HG02763 (cell line): Measurements from ENCODE around the gene SRGAP1.

ENCODE experiments used
- ATAC-seq: cut with Tn5 transposase; IDR thresholded peaks from one replicate; pipeline ENCODE4 v1.9.1; 2021; ENCODE audit warnings: mild to moderate bottlenecking, moderate library complexity; ENCODE audit not compliant: unreplicated experiment

The SRGAP1 gene

DNA sequence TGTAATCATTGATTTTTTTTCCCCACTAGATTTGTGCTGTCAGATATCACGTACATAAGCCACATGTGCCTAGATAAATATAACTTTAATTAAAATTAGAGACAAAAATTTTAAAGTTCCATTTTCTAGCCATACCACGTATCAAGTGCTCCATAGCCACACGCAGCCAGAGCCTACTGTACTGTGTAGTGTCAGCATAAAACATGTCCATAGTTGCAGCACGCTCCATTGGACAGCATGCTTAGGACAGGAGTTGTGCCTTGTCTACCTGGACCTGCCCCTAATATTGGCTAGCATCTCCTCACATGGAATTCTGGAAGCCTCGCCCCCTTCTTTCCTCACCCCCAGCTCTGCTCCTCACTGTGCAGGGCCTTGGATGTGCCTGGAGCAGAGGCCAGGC, 116.5 kb downstream of the SRGAP1 start:
- no peak for ATAC-seq

DNA sequence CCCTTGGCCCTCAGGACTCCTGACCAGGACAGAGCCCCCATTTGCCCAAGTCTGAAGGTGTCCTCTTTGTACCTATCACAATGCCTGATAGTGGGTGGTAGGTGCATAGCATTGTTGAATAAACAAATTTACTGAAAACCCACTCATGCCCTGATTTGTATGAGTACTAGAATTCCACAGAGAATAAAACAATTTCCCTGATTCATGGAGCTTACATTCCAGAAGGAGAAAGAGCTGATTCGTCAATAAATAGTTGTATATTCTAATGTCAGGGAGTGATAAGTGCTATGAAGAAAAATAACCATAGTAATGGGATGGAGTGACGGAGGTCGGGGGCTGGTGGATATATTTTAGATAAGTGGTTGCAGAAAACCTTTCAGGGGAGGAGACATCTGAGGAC, 117.0 kb downstream of the SRGAP1 start:
- no peak for ATAC-seq

DNA sequence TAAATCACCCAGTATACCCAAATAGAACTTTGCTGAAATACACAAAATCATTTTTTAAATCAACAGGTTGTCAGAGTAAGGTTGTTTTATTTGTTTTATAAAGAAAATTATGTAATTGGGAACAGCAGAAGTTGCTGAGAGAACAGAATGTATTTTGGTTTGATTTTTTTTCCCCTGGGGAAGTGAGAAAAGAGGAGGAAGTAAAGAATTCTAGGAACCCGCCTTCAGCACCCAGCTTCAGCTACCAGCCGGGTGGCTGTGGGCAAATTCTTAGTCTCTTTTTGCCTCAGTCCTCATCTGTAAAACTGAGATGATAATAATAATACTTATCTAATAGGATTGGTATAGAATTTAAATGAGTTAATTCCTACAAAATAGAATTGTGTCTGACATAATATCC, 119.4 kb downstream of the SRGAP1 start:
- no peak for ATAC-seq

DNA sequence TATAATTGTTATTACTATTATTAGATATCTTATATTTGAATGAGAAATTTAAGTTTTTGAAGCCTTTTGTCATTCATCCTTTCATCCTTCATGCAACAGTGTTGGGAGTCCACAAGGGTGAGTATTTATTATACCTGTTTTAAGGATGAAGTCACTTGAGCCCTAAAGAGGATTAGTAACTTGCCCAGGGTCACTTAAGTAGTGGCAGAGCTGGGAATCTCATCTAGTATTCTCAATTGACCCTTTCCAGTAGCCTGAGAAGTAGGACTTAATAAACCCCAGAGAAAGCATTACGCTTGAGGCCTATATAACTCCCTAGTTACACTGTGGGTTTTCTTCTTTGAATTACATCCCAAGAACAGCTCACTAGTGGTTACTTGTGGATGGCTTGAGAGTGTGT, 119.8 kb downstream of the SRGAP1 start:
- ATAC-seq, result no peak

DNA sequence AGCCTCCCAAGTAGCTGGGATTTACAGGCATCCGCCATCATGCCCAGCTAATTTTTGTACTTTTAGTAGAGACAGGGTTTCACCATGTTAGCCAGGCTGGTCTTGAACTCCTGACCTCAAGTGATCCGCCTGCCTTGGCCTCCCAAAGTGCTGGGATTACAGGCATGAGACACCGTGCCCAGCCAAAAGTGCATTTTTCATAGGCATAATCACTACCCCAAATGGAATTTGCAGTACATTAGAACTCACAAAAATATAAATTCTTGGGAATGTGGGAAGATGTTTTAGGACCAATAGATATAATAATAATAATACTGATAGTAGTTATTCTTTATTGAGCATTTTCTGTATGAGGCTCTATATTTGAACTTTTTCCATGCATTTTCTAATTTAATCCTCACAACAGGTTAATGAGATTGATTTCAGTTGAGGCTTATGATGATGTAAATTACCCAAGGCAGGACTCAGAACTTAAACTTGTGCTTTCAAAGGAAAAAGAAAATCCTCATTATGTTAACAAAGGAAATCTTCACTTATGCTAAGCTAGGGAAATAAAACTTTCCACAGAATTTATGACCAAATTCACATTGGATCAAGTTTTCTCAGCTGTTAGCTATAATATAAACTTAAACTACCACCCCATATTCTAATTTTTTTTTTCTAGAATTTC, 121.6 kb downstream of the SRGAP1 start:
- no peak for ATAC-seq

DNA sequence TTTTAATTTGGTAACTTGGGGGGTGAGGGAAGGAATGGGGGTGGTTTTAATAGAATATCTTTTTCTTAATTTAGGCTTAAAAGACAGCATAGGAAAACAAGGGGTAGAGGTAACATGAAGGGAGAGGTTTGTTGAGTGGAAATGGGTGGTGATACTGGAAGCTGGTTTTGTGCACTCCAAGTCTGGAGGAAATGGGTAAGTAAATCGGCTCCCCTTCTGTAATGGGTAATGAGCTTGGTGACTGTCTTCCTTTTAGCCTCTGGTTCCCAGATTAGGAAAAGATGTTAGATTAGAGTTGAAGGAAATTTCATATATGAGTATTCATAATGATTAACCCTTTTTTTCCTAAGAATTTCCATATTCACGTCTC, 122.1 kb downstream of the SRGAP1 start:
- ATAC-seq, result no peak

DNA sequence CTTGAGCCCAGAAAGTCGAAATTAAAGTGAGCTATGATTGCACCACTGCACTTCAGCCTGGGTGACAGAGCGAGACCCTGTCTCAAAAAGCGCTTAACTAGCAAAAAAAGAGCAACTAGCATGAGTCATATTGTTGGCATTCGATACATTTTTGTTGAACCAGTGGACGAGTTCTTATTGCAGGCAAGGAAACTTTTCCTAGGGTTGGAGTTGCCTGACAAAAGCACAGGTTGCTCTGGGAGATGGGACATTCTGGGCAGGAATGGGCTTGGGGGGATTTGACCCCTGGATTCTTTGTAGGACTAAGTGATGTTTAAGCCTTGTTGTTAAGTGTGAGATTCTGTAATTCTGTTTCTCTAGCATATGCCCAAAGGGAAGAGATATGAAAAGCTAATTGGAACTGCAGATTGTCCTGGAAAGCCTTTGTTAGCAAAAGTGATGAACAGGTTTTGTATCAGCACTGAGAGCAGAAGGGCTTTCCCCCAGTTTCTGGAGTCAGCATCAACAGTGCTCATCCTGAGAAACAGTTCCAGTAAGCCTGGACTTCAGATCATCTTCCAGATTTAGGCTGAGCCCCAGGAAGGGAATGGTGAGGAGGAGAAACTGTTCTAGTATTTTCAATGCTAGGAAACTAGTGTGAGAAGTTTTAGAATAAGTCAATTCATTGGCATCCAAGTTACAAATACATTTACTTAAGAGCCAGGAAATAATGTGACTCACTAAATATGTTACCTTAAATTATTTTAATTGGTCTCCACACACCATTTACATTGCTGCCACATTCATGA, 123.1 kb downstream of the SRGAP1 start:
- no peak for ATAC-seq

DNA sequence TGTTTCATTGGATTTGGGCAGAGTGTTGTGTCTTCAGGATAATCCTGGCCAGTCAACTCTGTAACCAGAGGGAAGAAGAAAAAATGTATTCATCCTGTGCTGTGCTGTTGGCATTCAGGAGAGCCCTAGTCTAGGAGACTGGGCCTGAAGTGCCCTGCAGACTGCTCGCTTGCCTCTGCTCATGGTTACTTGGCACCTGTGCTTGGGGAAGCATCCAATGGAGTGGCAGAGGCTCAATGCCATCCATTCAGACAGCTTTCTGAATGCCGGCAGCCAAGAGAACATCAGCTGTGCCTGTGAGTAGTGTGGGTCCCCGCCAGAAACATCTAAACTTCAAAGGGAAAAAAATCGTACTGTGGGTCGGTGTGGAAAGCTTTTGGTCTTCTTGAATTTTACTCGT, 124.2 kb downstream of the SRGAP1 start:
- no peak for ATAC-seq

DNA sequence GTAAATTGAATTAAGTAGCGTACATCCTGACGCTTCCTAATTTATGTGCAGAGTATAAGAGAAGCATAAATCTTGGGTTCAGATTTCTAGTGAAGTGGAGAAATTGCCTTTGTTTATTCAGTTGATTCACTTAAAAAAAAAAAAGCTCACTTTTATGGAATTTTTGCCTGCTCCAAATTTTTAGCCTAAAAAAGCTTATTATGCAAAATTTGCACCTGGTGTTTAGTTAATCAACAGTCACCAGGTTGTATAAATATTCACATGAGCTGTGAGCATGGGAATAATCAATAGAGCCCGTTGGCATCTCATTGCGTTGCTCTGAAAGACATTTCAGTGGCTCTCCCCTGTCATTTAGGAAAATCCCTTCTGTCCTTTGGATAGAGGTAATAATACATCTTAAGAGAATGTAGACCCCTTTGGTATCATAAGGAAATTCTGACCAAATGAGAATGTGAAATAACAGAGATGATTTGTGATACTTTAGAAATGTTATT, 132.4 kb downstream of the SRGAP1 start:
- no peak for ATAC-seq

DNA sequence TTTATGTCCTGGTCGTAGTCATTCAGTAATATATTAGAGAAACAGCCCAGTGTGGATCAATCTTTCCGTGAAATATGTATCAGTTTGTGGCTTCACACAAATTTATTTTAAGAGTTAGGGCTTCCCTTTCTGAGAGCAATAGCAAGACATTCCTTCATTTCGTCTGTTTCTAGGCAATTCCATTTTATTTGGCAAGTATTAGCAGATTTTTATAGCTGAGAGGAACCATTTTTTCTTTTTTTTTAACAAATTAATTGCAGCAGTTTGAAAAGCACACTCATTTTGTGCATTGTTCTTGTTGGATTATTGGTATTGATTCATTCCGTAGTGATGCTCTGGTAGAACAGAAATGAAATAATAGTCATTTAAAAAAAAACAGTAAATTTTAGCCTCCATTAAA, 132.9 kb downstream of the SRGAP1 start:
- ATAC-seq, result no peak

DNA sequence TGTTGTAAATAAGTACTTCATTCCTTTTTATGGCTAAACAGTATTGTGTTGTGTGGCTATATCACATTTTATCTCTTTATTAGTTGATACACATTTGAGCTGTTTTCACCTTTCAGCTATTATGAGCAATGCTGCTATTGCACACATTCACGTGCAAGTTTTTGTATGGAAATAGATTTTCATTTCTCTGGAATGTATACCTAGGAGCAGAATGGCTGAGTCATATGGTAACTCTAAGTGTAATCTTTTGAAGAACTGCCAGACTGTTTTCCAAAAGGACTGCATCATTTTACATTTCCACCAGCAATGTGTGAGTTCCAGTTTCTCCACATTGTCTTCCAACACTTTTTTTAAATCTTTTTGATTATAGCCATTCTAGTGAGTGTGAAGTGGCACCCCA, 134.0 kb downstream of the SRGAP1 start:
- no peak for ATAC-seq

DNA sequence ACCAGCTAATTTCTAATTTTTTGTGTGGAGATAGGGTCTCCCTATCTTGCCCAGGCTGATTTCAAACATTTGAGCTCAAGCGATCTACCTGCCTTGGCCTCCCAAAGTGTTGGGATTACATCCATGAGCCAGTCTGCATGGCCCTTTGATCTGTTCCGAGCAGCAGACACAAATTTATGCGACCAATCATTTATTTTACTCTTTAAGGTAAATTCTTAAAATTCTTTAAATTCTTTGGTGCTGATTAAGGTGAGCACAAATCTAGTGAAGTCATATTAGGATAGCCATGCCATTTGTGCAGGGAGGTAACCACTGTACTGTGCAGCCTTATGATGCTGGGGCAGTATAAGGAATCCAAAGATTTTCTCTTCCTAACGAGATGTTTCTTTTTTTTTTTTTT, 135.7 kb downstream of the SRGAP1 start:
- ATAC-seq, result no peak

DNA sequence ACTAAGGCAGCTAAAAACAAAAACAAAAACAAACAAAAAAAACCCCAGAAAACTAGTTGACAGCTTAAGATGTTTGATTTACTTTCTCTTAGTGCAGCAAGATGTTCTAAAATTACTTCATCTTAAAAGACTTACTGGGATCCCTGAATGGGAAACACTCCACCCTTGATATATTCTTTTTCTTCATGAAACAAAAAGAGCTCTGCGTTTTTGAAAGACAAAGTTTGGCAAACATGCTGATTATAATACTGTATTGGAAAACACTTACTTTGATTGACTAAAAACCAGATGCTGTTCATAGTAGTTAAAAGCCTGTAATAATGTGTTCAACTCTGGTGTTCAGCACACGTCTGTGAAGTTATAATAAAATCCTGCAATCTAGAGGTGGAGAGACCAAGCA, 136.8 kb downstream of the SRGAP1 start:
- ATAC-seq, result no peak

DNA sequence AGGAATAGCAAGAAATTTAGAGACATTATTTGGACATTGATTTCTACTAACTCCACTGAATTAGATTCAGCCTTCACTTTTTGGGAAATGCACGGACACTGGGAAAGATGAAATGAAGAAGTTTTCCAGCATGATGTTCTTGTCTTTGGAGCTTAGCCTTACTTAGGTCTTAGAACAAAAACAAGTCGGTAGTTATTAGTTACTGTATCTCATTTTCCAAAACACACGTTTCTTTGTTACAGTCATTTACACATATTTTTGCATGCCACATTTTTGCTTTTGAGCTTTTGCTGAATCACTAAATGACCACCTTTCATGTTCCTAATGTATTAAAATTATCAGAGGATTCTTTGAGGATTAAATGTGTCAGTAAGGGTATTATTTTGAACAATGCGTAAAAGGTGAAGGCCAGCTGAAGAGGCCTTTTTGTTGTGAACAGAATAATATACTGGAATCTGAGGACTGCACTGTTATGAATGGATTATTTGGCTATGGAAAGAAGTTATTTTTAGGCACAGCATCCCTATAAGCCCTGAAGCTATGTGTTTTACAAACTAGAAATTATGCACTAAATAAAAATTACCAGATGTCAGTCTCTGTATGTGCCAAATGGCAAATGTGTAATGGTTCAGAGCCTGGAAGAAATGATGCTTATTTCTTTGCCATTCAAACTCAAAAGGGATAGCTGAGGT, 138.2 kb downstream of the SRGAP1 start:
- no peak for ATAC-seq

DNA sequence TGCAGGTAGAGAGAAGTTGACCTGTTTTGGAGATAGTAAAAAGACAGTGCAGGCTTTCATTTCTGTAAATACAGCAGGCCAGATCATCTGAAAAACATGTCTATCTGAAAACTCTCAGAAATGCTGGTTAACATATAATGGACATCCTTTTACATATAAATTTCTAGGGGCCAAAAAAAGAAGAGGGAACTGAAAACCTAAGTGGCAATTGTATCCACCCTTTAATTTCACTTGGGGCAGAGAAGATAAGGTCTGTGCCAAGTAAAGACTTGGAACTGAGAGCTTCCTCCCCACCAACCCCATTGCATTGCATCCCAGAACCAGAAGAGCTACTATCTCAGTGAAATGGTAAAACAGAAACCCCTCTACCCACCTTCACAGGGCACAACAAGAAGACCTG, 141.0 kb downstream of the SRGAP1 start:
- no peak for ATAC-seq

DNA sequence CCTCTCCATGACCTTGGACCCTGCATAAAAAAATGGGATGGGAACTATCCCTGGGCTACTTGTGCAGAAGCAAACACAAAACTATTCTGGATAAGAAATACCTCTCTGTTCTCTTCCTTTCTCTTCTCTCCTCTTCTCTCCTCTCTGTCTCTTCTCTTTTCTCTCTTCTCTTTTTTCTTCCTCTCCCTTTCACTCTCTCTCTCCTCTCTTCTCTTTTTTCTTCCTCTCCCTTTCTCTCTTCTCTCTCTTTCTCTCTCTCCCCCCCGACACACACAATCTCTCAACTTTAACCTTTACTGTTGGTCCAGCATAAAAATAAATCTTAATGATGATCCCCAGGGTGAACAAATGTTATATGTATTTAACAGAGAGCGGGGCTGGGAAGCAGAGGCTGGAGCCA, 141.4 kb downstream of the SRGAP1 start:
- no peak for ATAC-seq

DNA sequence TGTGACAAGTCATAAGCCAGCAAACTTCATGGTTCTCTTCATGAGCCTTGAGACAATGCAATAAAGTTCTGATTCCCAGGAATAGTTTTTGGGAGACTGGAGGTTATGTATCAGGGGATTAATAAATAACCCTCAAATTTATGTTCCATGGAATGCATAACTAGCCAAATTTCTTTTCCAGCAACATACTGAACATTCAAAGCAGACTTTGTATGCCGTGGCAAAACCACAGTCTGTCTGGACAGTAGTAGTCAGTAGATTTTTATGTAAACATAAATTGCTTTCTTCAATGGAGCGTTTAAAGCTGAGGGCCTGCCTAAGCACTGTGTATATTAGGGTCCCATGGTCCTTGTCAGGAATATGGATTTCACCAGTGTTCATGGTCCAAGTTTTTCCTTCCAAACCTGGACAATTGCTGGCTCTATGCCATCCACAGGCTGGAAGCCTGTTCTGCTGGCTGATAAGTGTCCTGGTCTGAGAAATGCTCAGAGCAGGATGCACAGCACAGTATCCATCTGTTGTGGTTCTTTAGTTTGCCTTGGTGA, 144.9 kb downstream of the SRGAP1 start:
- ATAC-seq, result no peak

DNA sequence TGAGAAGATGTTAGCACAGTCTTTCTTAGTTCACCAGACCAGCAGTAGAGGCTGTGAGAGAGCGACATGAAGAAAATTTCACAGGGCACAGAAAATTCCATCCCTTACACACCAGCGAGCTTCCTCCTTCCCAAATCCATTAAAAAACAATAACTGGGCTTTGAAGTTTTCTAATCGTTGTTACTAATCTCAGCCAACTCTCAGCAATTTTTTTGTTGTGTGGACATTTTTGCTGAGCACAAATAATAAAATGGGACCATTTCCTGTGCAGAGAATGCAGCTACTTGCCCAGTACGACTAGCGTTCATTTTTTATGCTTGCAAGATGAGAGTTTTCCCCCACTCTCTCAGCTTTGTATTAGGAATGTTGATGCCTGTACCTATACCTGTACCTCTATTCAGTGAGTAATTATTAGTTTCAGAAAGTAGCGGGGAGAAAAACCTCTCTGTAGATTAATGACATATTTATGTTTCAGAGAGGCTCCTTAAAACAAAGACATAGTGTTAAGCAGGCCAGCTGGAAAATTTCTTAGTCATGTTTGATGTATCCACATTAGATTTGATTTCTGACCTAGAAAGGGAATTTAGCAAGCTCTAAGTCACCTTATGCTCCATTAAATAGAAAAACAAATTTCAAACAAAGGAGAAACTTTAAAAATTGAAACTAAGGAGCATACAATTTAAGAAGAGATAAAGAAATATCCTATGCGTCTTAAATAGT, 146.5 kb downstream of the SRGAP1 start:
- ATAC-seq, result no peak

DNA sequence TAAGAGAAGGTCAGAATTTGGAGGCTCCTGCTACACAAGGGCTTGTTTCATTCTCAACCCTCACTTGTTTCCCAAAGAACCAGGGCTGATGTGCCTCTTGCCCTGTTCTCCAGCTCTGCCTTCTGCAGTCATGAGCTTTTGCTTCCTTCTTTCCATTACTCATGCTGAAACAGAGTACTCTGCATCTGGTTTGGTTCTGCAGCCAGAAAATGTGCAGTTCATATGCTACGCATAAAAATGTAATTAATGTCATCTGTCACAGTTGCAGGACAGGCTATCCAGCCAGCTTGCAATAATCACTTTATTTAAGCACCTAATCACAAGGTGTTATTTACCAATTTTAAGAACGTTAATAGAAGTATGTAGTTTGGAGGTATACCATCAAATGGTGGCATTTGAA, 150.2 kb downstream of the SRGAP1 start:
- ATAC-seq, result no peak

DNA sequence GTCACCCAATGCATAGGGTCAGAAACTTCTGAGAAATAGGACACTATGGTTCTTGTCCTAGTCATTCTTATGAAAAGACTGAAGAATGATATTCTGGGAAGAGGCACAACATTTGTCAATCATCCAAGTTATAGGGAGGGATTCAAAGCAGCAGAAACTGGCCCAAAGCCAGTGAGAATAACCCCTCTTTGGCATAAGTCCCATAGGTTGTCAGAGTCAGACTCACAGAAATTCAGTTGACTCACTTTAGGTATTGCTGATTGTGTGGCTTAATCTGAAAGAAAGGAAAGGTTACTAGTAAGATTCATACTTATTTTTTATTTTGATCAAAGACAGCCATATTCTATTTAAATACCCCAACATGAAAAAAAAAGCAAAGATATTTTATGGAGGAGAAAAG, 151.0 kb downstream of the SRGAP1 start:
- ATAC-seq, result no peak

DNA sequence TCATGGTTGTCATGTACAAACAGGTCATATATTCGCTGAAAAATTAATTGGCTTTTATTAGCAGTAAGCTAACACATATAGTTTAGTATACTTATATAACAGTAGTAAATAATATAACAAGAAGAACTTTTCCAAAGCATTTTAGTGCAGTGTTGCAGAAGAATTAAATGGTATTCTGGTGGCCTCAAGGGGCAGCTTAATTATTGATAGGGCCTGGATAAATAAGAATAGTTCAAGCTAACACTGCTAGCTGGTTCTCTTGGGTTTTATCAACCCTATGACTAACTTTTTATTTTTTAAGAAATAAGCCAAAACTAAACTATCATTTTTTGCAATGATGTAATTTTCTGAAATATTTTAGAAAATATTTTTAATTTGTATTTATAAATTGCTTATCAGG, 152.1 kb downstream of the SRGAP1 start:
- ATAC-seq, result no peak
